RWPE2 (cell line): ENCODE measurements around the gene TMEM184A.

Source experiments
- ATAC-seq: fragments of 200-7000 bp; cut with Tn5 transposase; 3 replicates; pipeline ENCODE4 v1.9.1; 2021; ENCODE audit warnings: low read depth
- DNase-seq: peaks from one replicate; pipeline ENCODE4 v3.0.0-alpha.2; 2020; ENCODE audit warnings: low spot score
- H3K27ac ChIP-seq: fragments of 450-650 bp; 2 replicates; pipeline ENCODE4 v1.5.1; 2017; ENCODE audit warnings: mild to moderate bottlenecking; ENCODE audit not compliant: poor library complexity, severe bottlenecking
- H3K27me3 ChIP-seq: fragments of 250-450 bp; sonication (Bioruptor Pico); 2 replicates; pipeline ENCODE4 v1.5.1; 2021; ENCODE audit warnings: mild to moderate bottlenecking, moderate library complexity; ENCODE audit not compliant: insufficient read depth, poor library complexity, severe bottlenecking
- H3K36me3 ChIP-seq: fragments of 250-450 bp; sonication (Bioruptor Pico); 2 replicates; pipeline ENCODE4 v1.5.1; 2020; ENCODE audit warnings: low read depth, mild to moderate bottlenecking, moderate library complexity
- H3K4me1 ChIP-seq: fragments of 250-450 bp; sonication (Bioruptor Pico); 2 replicates; pipeline ENCODE4 v1.5.1; 2021; ENCODE audit warnings: mild to moderate bottlenecking, moderate library complexity; ENCODE audit not compliant: insufficient read depth, poor library complexity, severe bottlenecking
- H3K4me3 ChIP-seq: fragments of 250-450 bp; sonication (Bioruptor Pico); 2 replicates; pipeline ENCODE4 v1.5.1; 2021; ENCODE audit warnings: mild to moderate bottlenecking, moderate library complexity; ENCODE audit not compliant: severe bottlenecking
- H3K9me3 ChIP-seq: fragments of 250-450 bp; sonication (Bioruptor Pico); 2 replicates; pipeline ENCODE4 v1.5.1; 2021; ENCODE audit warnings: mild to moderate bottlenecking, moderate library complexity; ENCODE audit not compliant: severe bottlenecking
- CTCF ChIP-seq: fragments of 450-650 bp; IDR thresholded peaks from one replicate; pipeline ENCODE4 v1.5.1; 2017; ENCODE audit warnings: mild to moderate bottlenecking, moderate library complexity; ENCODE audit not compliant: poor library complexity, severe bottlenecking

Gene TMEM184A

GRCh38 chr7:1544178-1544895 is 11.7 kb downstream of the TMEM184A start:
- ATAC-seq: 0 out of 3 replicates have a peak, but pooled peaks have one; percentile 6
- H3K4me1 ChIP-seq: no peaks in the 10 kb centered on the region
- peaks cover 31% of the 10 kb centered on the region for H3K36me3 ChIP-seq

GRCh38 chr7:1543826-1544177 is 12.2 kb downstream of the TMEM184A start:
- no peak for DNase-seq
- Histone ChIP-seq H3K27me3 (no peaks in the 10 kb centered on the region), H3K4me3 (no peak overlapping the region), H3K9me3 (no peaks in the 10 kb centered on the region), H3K36me3 (peaks cover 35% of the 10 kb centered on the region), H3K27ac (peak overlapping the region; percentile 11), H3K4me1 (no peaks in the 10 kb centered on the region)
- peak; percentile 40 for ATAC-seq
- no peak for TF ChIP-seq CTCF

More at GRCh38 chr7:1544178-1544895, 11.7 kb downstream of the TMEM184A start:
- no peak for DNase-seq
- no peaks in the 10 kb centered on the region for H3K9me3 ChIP-seq
- H3K27ac ChIP-seq: peak overlapping the region; percentile 11
- TF ChIP-seq CTCF: no peak
- no peaks in the 10 kb centered on the region for H3K27me3 ChIP-seq
- H3K4me3 ChIP-seq: no peak overlapping the region

GRCh38 chr7:1542841-1543747 is 12.9 kb downstream of the TMEM184A start:
- DNase-seq (no peak), ATAC-seq (no peak)
- no peak for TF ChIP-seq CTCF
- Histone ChIP-seq H3K36me3 (peaks cover 35% of the 10 kb centered on the region), H3K4me3 (no peak overlapping the region), H3K9me3 (no peaks in the 10 kb centered on the region), H3K27ac (peak overlapping the region; percentile 11), H3K27me3 (no peaks in the 10 kb centered on the region), H3K4me1 (peaks cover 1% of the 10 kb centered on the region)

- H3K9me3 ChIP-seq: no peaks in the 10 kb centered on the region
- H3K4me1 ChIP-seq: peaks cover 9% of the 10 kb centered on the region
- H3K27ac ChIP-seq: no peak overlapping the region
- DNase-seq: no peak
- TF ChIP-seq CTCF: no peak
- no peak overlapping the region for H3K4me3 ChIP-seq
- no peaks in the 10 kb centered on the region for H3K27me3 ChIP-seq
- peaks cover 35% of the 10 kb centered on the region for H3K36me3 ChIP-seq
- ATAC-seq: no peak
Observed at GRCh38 chr7:1542329-1542728, 13.7 kb downstream of the TMEM184A start.
